Small intestine (tissue), 7 donors: ENCODE results near the gene RHPN2. TPM values are rescaled to one million over a fixed set of nuclear protein-coding genes. Genes with fewer than 3 reads are reported as not detected.

Experiments used
- DNase-seq, 2 donors: peaks; one replicate each; pipeline versions ENCODE4 v3.0.0 to v3.0.0-alpha.2; 2013
- FAIRE-seq: peaks from 2 replicates; lab custom pipeline; 2012; peaks lifted over from hg19 to GRCh38; lab: Jason Lieb, UNC
- H3K27ac ChIP-seq, 3 donors: one replicate each; pipeline ENCODE4 v1.5.1; 2013; ENCODE audit warnings: low read length in 2 of 3, mild to moderate bottlenecking in 2 of 3, control low read depth in 1 of 3, inconsistent platforms in 1 of 3, low read depth in 1 of 3, moderate library complexity in 1 of 3
- H3K27me3 ChIP-seq, 3 donors: one replicate each; pipeline ENCODE4 v1.6.1; 2013; ENCODE audit warnings: low read length in 3 of 3, inconsistent platforms in 1 of 3; ENCODE audit not compliant: control insufficient read depth in 3 of 3, insufficient read depth in 3 of 3
- H3K36me3 ChIP-seq, 3 donors: one replicate each; pipeline ENCODE4 v1.6.1; 2013; ENCODE audit warnings: low read length in 3 of 3, inconsistent platforms in 1 of 3, low read depth in 1 of 3, mild to moderate bottlenecking in 1 of 3, moderate library complexity in 1 of 3; ENCODE audit not compliant: control insufficient read depth in 3 of 3, insufficient read depth in 2 of 3
- H3K4me1 ChIP-seq, 3 donors: one replicate each; pipeline ENCODE4 v1.6.1; 2013; ENCODE audit warnings: low read length in 2 of 3, inconsistent platforms in 1 of 3, low read depth in 1 of 3, mild to moderate bottlenecking in 1 of 3, moderate library complexity in 1 of 3; ENCODE audit not compliant: control insufficient read depth in 3 of 3, insufficient read depth in 2 of 3
- H3K4me3 ChIP-seq, 3 donors: one replicate each; pipeline ENCODE4 v1.5.1; 2013; ENCODE audit warnings: low read length in 3 of 3, control low read depth in 1 of 3, inconsistent platforms in 1 of 3, low read depth in 1 of 3, mild to moderate bottlenecking in 1 of 3, moderate library complexity in 1 of 3
- H3K9me3 ChIP-seq, 2 donors: one replicate each; pipeline ENCODE4 v1.6.1; 2013; ENCODE audit warnings: low read depth in 1 of 2, low read length in 1 of 2; ENCODE audit not compliant: control insufficient read depth in 2 of 2, insufficient read depth in 1 of 2
- WGBS, 3 donors: extraction: QIAGEN DNeasy Blood & Tissue Kit; methylation state at CpG; one replicate each; pipeline ENCODE4 v1.1.7; 2013; 5-methylcytosine and 5-hydroxymethylcytosine counted together
- polyA plus RNA-seq, 4 donors: library from polyadenylated mRNA; stranded (reverse) in 3 of 4; unstranded in 1 of 4; fragments of 200-250 nt in 3 of 4; fragments of 120-200 nt in 1 of 4; gene quantifications; one replicate each; pipeline versions ENCODE4 v1.2.1 to v1.2.3, GENCODE V29; 2013
- donor health status: healthy with polysubstance abuse.
- donor health status: control.
- donor health status: control.
- donor health status: Bipolar disorder and iron deficiency.
- donor health status: healthy.

RHPN2 gene
- polyA plus RNA-seq, 4 donors, result 20.7 to 67.6 (median 33.7) TPM

DNA sequence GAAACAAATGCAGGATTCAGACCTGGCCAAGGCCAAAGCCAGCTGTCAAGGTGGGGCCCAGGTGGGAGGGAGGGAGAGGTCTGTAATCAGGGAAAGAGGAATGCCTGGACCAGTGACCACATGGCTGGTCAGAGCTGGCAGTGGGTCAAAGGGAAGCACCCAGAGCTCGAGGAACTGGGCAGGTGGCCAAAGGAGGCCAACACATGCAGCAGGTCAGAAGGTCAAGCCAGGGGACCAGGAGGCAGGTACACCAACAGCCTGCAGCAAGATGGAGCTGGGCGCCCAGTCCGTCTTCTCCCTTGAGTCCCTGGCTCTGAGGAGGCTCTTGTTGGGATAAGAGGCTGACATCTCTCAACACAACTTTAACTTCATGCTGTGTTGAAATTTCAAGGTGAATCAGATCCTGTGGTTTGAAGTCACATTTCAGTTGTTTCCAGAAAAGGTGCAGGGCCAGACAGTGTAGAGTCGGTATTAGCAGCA, 33.4 kb upstream of the RHPN2 start:
- Histone ChIP-seq H3K9me3 (no peaks in the 10 kb centered on the region), H3K27me3 (no peaks in the 10 kb centered on the region), H3K36me3 (peaks cover 18 to 60% (median 21%) of the 10 kb centered on the region in 3 donors), H3K4me3 (no peak overlapping the region), H3K27ac (no peak overlapping the region), H3K4me1 (peaks cover 0 to 8% (median 0%) of the 10 kb centered on the region in 3 donors)
- FAIRE-seq (no peak), DNase-seq (peak in 1 of 2 donors; percentile 9)
- WGBS, 3 donors, result 74 to 83% (median 75%) methylated on average over 4 of the region's 4 CpGs

DNA sequence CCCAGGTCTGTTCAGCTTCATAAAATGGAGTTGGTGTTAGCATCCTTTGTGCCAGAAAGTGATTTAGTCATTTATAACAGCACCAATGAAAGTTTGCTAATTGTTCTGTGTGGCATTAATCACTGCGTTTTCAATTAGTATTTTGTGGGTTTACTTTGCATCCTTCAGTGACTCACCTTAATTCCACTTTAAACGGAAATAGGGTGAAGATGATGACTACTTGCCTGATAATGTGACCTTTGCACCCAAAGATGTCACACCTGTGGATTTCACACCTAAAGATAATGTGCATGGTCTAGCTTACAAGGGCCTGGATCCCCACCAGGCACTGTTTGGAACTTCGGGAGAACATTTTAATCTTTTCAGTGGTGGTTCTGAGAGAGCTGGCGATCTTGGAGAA, 31.3 kb upstream of the RHPN2 start:
- Histone ChIP-seq H3K27me3 (no peaks in the 10 kb centered on the region), H3K4me3 (no peak overlapping the region), H3K4me1 (peaks cover 0 to 7% (median 0%) of the 10 kb centered on the region in 3 donors), H3K36me3 (peaks cover 15 to 55% (median 19%) of the 10 kb centered on the region in 3 donors), H3K9me3 (no peaks in the 10 kb centered on the region), H3K27ac (no peak overlapping the region)
- WGBS, 3 donors, result 50 to 72% (median 64%) methylated on average over 4 of the region's 4 CpGs
- FAIRE-seq (no peak), DNase-seq (peak; percentile 43 to 71)

DNA sequence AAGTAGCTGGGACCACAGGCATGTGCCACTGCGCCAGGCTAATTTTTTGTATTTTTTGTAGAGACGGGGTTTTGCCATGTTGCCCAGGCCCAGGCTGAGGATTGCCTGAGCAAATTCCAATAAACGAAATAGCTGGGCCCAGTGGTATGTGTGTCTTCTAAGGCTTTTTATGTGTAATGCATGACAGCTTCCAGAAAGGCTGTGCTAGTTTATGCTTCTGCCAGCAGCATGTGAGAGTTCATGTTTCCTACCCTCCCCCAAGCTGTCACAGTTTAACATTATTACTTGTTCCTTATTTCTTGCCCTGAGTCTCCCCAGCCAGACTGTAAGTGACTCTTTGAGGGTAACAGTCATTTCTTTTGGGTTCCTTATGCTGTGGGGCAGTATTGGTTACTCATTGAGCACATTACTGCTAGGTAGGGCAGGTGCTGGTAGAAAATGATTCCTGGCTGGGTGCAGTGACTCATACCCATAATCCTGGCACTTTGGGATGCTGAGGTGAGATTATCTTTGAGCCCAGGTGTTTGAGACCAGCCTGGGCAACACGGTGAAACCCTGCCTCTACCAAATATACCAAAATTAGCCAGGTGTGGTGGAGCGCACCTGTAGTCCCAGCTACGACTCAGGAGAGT, 29.9 kb upstream of the RHPN2 start:
- no peaks in the 10 kb centered on the region for H3K9me3 ChIP-seq
- peaks cover 13 to 61% (median 22%) of the 10 kb centered on the region in 3 donors for H3K36me3 ChIP-seq
- peak overlapping the region in 2 of 3 donors; percentile 1 to 51 for H3K27ac ChIP-seq
- no peak overlapping the region for H3K4me3 ChIP-seq
- H3K27me3 ChIP-seq, result no peaks in the 10 kb centered on the region
- H3K4me1 ChIP-seq, result no peaks in the 10 kb centered on the region
- FAIRE-seq (no peak), DNase-seq (peak in 1 of 2 donors; percentile 61)
- 62 to 79% (median 73%) methylated on average over 6 of the region's 6 CpGs for WGBS, 3 donors

DNA sequence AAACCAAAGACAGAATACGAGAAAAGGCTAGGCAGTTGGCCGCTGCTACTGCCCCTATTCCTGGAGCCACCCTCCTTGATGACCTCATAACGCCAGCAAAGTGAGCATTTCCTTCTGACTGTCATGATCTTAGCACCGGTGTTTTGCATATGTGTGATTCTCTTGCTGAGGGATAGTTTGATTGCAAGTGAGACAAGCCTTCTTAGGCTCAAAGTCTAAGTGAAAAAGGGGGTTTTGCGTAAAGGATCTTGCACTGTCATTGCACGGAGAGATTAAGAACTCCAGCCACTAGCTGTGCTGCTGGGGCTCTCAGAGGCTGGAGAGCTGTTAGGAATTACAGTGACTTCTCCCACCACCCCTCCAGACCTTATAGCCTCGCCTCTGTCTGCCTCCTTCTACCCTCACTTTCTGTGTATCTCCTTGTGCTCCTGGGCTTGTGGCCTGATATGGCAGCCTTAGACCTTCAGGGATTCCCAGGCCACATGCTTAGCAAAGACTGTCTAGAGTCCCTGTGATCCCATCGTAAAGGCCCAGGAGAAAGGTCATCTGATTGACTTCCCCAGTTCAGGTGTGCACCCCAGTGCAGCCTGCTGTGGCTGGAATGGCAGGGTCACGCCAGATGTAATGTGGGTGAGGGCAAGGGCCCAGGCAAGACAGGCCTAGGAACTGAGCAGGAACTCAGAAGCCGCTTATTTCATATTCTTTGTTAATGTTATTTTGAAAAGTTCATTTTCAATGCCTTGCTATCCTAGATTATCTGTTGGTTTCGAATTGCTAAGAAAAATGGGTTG, 28.9 kb upstream of the RHPN2 start:
- no peaks in the 10 kb centered on the region for H3K4me1 ChIP-seq
- 91 to 93% (median 91%) methylated on average over 11 of the region's 11 CpGs for WGBS, 3 donors

DNA sequence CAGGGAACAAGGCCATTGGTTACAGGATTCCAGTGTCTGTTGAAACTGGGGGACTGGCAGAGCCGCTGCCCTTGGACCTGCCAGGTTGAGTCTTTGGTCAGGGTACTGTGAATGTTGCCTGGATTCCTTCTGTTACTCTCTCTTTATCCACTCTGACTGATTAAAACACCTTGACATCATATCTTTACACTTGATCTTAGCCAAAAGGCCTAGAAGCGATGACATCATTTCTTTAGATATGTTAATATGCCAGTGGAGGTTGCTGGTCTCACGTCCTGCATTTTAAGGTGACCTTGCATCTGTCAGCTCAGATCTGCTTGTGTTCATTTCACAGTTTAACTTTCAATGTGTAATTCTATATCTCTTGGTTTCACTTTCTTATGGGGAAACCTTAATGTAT, 25.5 kb upstream of the RHPN2 start:
- no peak for FAIRE-seq
- H3K9me3 ChIP-seq, result no peaks in the 10 kb centered on the region
- WGBS, 3 donors, result 85 to 87% (median 85%) methylated on average over 3 of the region's 3 CpGs
- H3K27ac ChIP-seq, result no peak overlapping the region
- peaks cover 9 to 47% (median 19%) of the 10 kb centered on the region in 3 donors for H3K36me3 ChIP-seq
- H3K4me1 ChIP-seq, result peaks cover 0 to 6% (median 6%) of the 10 kb centered on the region in 3 donors
- no peak overlapping the region for H3K4me3 ChIP-seq
- no peak for DNase-seq
- no peaks in the 10 kb centered on the region for H3K27me3 ChIP-seq

More for the DNA sequence above, 28.9 kb upstream of the RHPN2 start:
- Histone ChIP-seq H3K9me3 (no peaks in the 10 kb centered on the region), H3K4me3 (no peak overlapping the region), H3K27me3 (no peaks in the 10 kb centered on the region), H3K36me3 (peaks cover 13 to 63% (median 25%) of the 10 kb centered on the region in 3 donors), H3K27ac (no peak overlapping the region)
- DNase-seq (no peak), FAIRE-seq (no peak)

DNA sequence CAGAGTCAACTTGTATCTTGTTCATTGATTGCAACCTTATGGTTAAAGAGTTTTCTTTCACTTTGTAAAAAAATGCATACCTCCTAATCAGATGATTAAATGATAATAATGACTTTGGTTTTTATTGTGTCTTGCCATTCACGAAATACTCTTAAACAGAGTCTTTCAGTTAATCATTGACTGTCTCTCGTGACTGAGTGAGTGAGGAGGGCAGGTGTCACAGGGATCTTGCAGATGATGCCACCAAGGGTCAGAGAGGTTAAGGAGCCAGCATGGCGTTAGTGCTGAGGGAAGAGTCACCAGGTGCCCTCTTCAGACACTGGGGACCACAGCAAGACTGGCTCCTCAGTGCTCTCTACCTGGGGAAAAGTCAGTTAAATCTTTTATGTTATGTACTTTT, 24.3 kb upstream of the RHPN2 start:
- DNase-seq, result peak; percentile 35 to 65
- peaks cover 5 to 37% (median 19%) of the 10 kb centered on the region in 3 donors for H3K36me3 ChIP-seq
- no peaks in the 10 kb centered on the region for H3K9me3 ChIP-seq
- H3K27me3 ChIP-seq, result no peaks in the 10 kb centered on the region
- WGBS, 3 donors, result 24 to 67% (median 57%) methylated on average over 3 of the region's 3 CpGs
- H3K4me3 ChIP-seq, result no peak overlapping the region
- FAIRE-seq, result no peak
- H3K4me1 ChIP-seq, result peaks cover 0 to 16% (median 6%) of the 10 kb centered on the region in 3 donors
- no peak overlapping the region for H3K27ac ChIP-seq

DNA sequence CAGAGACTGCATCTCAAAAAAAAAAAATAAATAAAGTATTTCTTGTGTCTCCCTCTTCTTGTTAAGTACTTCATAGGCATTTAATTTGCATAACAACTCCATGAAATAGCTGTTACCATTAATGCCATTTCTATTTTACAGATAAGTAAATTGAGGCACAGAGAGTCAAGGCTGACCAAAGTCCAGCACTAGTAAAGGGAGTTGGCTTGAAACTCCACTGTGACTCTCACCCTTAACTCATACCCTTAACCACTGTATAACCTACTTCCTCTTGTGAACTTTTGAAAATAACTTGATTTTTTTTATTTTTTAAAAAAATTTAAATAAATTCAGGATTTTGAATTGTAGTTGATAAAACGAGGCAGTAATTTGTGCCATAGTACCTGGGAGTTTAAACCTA, 22.3 kb upstream of the RHPN2 start:
- DNase-seq (peak in 1 of 2 donors; percentile 52), FAIRE-seq (no peak)
- no peak overlapping the region for H3K27ac ChIP-seq
- no peaks in the 10 kb centered on the region for H3K27me3 ChIP-seq
- peaks cover 0 to 20% (median 8%) of the 10 kb centered on the region in 3 donors for H3K4me1 ChIP-seq
- peaks cover 2 to 26% (median 14%) of the 10 kb centered on the region in 3 donors for H3K36me3 ChIP-seq
- WGBS, 3 donors, result 72 to 88% (median 72%) methylated on average over 1 of the region's 1 CpG
- no peaks in the 10 kb centered on the region for H3K9me3 ChIP-seq
- H3K4me3 ChIP-seq, result no peak overlapping the region

DNA sequence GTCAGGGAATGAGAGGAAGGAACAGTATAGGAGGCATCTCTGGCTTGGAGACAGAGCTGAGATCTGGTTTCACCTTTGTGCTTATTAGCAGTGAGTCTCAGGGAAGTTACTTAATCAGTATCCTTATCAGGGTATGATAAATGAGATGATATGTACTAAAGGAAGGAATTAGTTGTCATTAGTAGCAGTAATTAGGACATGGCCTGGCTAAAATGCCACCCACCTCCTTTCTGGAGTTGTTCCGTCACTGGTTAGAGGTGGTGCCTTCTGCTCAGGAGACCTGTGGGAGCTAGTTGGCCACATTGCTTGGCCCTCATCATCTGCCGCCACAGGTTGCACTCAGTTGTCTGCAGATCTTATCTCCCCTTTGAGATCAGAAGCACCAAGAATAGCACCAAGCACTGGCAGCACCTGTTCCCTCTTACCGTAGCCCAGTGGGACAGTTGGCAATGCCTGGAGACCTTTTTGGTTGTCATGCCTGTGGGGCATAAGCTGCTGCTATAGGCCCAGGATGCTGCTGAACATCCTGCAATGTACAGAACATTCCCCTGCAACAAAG, 21.0 kb upstream of the RHPN2 start:
- Histone ChIP-seq H3K4me3 (no peak overlapping the region), H3K9me3 (no peaks in the 10 kb centered on the region), H3K27ac (peak overlapping the region; percentile 24 to 47 (median 28)), H3K4me1 (peaks cover 0 to 20% (median 8%) of the 10 kb centered on the region in 3 donors), H3K36me3 (peaks cover 1 to 25% (median 6%) of the 10 kb centered on the region in 3 donors), H3K27me3 (no peaks in the 10 kb centered on the region)
- DNase-seq (peak in 1 of 2 donors; percentile 74), FAIRE-seq (no peak)
- WGBS, 3 donors, result 34 to 73% (median 64%) methylated on average over 3 of the region's 3 CpGs
